Astrocyte of the spinal cord (primary cell): ENCODE results near the gene PEF1.

Experiments
- DNase-seq: peaks from one replicate; pipeline ENCODE4 v3.0.0; 2011; ENCODE audit warnings: low read depth, low spot score
- H3K4me3 ChIP-seq: 2 replicates; pipeline ENCODE4 v1.5.1; 2011; ENCODE audit warnings: low read depth, mild to moderate bottlenecking, low read length, moderate library complexity
- in situ Hi-C: cut with HindIII; loops from 2 replicates; pipeline ENCODE4 v1.10.0; 2017; ENCODE audit warnings: low sequenced_read_pairs
- TF ChIP-seq, protein P1 (sequence below): IDR thresholded peaks from 2 replicates; pipeline ENCODE4 v1.5.1; 2012; ENCODE audit warnings: low read depth, mild to moderate bottlenecking, low read length, inconsistent platforms

The PEF1 gene

GRCh38 chr1:31674626-31675025 is 29.9 kb upstream of the PEF1 start:
- TF ChIP-seq, protein P1, sequence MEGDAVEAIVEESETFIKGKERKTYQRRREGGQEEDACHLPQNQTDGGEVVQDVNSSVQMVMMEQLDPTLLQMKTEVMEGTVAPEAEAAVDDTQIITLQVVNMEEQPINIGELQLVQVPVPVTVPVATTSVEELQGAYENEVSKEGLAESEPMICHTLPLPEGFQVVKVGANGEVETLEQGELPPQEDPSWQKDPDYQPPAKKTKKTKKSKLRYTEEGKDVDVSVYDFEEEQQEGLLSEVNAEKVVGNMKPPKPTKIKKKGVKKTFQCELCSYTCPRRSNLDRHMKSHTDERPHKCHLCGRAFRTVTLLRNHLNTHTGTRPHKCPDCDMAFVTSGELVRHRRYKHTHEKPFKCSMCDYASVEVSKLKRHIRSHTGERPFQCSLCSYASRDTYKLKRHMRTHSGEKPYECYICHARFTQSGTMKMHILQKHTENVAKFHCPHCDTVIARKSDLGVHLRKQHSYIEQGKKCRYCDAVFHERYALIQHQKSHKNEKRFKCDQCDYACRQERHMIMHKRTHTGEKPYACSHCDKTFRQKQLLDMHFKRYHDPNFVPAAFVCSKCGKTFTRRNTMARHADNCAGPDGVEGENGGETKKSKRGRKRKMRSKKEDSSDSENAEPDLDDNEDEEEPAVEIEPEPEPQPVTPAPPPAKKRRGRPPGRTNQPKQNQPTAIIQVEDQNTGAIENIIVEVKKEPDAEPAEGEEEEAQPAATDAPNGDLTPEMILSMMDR, result no peak
- no peak for DNase-seq
- H3K4me3 ChIP-seq, result no peak overlapping the region
- in situ Hi-C loops, result no loop called here

GRCh38 chr1:31673433-31673832 is 28.8 kb upstream of the PEF1 start:
- in situ Hi-C loops, result no loop called here
- TF ChIP-seq, protein P1, result no peak
- DNase-seq, result no peak

GRCh38 chr1:31672986-31673385 is 28.3 kb upstream of the PEF1 start:
- no peak overlapping the region for H3K4me3 ChIP-seq
- DNase-seq, result no peak
- in situ Hi-C loops, result no loop called here
- TF ChIP-seq, protein P1, result no peak

More at GRCh38 chr1:31673433-31673832, 28.8 kb upstream of the PEF1 start:
- H3K4me3 ChIP-seq, result no peak overlapping the region

GRCh38 chr1:31671561-31672201 is 27.0 kb upstream of the PEF1 start:
- DNase-seq, result peak; percentile 13
- no peak overlapping the region for H3K4me3 ChIP-seq
- in situ Hi-C loops, result no loop called here
- TF ChIP-seq, protein P1, result no peak

GRCh38 chr1:31671147-31671546 is 26.5 kb upstream of the PEF1 start:
- TF ChIP-seq, protein P1, result no peak
- DNase-seq, result no peak
- H3K4me3 ChIP-seq, result no peak overlapping the region
- in situ Hi-C loops, result no loop called here

DNA sequence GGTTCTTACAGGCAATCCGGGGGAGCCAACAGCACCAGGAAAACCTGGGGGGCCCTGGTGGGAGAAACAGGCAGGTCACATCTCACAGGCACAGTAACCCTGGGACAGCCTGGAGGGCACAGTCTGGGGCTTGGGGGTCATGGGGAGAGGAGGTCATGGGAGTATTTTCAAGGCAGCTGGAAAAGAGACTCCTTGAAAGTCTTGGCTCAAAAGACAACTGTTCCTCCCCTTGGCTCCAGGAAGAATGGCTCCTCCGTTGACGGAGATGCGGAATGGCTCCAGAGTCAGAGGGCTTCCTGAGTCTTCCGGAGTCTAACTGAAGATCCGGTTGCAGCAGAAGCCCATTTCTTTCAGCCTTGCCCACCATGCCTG is 25.9 kb upstream of the PEF1 start:
- in situ Hi-C loops, result no loop called here
- TF ChIP-seq, protein P1, result no peak
- no peak for DNase-seq
- no peak overlapping the region for H3K4me3 ChIP-seq
